ENCODE measurements around the gene OR56A1.
"Not testable (repeated sequence)": the region's sequence is repeated elsewhere in the genome, so short reads cannot be mapped to it uniquely, and the experiment has no call there.

Gene OR56A1

DNA sequence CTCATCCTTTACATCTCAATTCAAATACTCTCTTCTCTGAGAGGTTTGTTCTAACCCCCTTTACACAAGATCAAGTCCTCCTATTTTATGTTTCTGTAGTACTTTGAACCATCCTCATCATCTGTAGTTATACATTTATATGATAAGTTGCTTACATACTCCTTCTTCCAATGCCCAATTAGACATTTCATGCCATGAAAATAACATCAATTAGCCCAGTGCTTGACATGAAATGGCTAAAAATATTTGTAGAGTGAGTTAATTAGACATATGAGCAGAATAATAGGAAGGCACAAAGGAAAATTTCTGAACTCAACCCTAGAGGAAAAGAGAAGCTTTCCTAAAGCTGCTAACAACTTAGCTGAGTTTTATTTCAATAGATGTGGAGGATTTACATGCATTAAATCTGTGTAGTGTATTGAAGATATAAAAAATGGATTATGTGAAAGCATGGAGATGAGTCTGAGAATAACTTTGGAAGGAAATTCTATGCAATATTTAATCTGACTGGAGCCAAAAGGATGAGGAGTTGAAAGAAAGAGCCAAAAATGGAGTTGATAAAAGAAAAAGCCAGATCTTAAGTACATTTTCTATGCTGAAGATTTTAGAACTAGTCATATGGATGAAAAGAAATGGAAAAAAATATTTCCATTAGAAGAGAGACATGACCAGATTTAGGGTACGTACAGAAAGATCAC, at the start of gene OR56A1:
Gene OR56A1, minus strand, starts transcription at position 51 of the 698 bp plus-strand sequence. CDS start 3,066 bp downstream, outside the sequence.
- in situ Hi-C loops (cut with HindIII; ENCODE audit: low sequenced_read_pairs): no loop called here

DNA sequence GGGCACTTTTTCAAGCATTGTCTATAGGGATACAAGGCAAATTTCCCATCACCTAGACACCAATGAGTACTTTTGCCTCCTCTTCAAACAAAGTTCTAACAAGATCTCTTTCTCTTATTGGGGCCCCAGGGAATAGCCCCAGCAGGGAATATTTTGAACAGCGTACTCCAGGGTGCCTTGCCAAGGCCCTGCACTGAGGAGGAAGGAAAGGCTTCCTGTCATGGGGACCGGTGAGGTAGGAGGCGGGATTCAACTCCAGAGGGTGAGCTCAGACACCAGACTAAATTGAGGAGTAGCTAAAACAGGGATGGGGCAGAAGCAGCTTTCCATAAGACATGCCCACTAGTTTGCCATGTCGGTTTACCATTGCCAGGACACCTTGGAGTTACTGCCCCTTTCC, 48.9 kb upstream of the OR56A1 start:
- in situ Hi-C loops (cut with HindIII; ENCODE audit: low sequenced_read_pairs): no loop called here

DNA sequence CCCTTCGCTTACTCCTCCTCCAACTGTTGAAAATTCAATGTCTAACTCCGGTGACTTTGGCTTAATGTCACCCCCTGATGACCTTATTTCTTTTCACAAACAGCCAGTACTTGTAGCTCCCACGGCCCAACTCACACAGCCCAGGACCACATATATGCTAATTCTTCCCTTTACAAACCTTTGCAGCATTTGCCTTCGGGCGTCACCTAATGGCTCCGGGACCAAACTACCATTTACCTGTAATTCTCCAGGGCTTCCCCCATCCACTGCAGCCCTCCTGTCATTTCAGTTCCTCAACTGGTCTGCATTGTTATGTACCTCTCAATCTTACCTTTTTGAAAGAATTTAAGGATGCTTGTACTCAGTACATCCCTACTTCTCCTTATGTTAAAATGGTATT, 47.2 kb upstream of the OR56A1 start:
- in situ Hi-C loops (cut with HindIII; ENCODE audit: low sequenced_read_pairs): no loop called here

DNA sequence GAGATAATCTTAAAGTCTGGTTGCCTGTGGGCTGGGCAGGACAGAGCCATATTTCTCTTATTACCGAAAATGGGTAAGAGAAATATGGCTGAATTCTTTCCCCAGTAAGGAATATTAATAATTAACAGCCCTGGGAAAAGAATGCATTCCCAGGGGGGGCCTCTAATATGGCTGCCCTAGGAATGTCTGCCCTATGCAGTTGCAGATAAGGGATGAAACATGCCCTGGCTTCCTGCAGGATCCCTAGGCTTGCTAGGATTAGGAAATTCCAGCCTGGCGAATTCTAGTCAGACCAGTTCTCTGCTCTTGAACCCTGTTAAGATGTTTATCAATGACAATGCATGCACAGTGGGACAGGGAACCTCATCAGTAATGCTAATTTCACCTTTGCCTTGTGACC, 45.9 kb upstream of the OR56A1 start:
- in situ Hi-C loops (cut with HindIII; ENCODE audit: low sequenced_read_pairs): not testable (repeated sequence)

DNA sequence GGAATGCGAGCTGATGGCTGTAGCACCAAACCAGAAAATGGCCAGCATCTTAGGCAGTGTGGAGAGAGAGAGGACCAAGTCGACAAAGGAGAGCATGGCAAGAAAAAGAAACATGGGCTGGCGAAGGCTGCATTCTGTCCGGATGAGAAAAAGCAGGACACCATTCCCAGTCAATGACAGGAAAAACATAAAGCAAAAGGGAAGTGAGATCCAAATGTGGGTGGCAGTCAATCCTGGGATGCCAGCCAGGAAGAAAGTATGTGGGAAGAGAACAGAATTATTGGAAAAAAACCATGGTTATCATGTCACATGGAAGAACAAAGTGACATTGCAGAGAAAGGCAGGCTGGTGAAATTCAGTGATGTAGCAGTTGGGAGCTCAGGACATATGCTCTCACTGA, 36.9 kb upstream of the OR56A1 start:
- in situ Hi-C loops (cut with HindIII; ENCODE audit: low sequenced_read_pairs): no loop called here

- in situ Hi-C loops (cut with HindIII; ENCODE audit: low sequenced_read_pairs): no loop called here
Observed at GRCh38 chr11:6062691-6063358, 32.3 kb upstream of the OR56A1 start.

- in situ Hi-C loops (cut with HindIII; ENCODE audit: low sequenced_read_pairs): no loop called here
Observed at GRCh38 chr11:6061475-6061874, 30.9 kb upstream of the OR56A1 start.

- in situ Hi-C loops (cut with HindIII; ENCODE audit: low sequenced_read_pairs): no loop called here
Observed at GRCh38 chr11:6057452-6057851, 26.9 kb upstream of the OR56A1 start.

DNA sequence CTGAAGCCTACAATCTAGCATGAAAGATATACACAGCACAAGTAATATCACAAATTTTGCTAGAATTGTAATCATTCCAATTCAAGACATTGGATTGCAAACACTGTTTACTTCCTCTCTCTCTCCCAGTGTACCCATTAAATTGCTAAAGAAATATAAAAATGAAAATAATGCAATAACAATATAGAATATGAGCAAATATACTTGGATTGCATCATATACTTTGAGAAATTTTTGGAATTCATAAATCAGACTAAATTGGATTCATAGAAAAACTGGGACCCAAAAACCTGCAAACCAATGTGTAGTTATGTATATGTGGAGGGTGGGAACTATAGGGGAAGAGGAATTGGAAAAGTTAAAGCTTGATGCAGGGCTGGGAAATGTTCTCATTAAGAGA, 25.0 kb upstream of the OR56A1 start:
- in situ Hi-C loops (cut with HindIII; ENCODE audit: low sequenced_read_pairs): no loop called here

- in situ Hi-C loops (cut with HindIII; ENCODE audit: low sequenced_read_pairs): no loop called here
Observed at GRCh38 chr11:6052374-6052773, 21.8 kb upstream of the OR56A1 start.

DNA sequence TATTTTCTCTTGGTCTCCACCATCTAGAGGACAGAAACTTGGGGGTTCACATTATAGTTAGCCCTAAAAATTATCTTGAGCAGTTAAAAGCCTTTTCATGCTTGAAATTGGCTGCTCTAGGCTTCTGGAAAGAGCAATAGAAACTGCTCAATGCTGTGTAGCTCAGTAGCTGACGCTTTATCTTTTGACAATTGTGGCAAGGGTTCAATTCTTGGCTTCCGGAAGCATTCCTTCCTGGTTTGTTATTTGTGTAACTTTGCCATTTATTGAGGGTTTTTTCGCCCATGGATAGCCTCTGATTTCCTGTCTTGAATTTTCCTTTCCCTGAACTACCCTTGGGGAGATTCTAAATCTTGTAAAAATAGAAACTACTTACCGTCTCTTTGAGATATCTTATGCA, 10.3 kb upstream of the OR56A1 start:
- in situ Hi-C loops (cut with HindIII; ENCODE audit: low sequenced_read_pairs): loop anchor here (5.0 kb wide), 2 partner anchors 39 to 71 kb away; no protein-coding TSS in a partner anchor

DNA sequence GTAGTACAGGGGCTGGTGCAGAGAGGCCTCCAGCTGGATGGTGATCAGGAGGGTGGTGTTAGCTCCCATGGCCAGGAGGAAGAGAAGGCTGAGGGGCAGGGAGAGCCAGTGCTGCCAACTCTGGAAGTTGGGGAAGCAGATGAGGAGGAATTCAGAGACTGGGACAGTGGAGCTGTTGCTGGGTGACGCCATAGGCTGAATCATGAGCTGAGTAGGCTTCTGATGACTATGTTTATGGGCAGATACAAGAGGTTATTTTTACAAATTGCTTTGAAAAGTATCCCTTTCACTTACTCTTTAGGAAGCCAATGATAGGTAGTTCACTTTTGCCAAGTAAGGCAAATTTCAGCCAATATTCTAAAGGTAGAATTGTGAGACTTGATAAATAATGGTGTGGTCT, 3.1 kb downstream of the OR56A1 start:
- in situ Hi-C loops (cut with HindIII; ENCODE audit: low sequenced_read_pairs): no loop called here

DNA sequence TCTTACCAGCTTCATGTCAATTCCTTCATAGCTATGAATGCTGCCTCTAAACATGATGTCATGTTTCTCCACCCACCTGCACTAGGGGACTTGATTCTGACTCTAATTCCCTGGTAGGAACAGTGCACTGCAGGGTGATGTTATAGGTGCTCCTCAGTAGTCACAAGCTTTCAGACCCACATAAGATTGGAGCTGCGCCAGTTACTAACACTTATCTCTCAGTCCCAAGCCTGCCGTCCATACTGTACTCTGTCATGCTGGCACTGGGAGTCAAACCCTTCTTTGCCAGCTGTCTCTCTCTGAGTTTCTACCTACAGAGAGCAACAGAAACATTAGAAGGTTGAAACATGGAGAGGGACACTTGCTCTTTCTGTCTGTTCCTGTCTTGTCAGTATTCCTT, 5.5 kb downstream of the OR56A1 start:
- in situ Hi-C loops (cut with HindIII; ENCODE audit: low sequenced_read_pairs): no loop called here

GRCh38 chr11:6022956-6023355, 7.6 kb downstream of the OR56A1 start:
- in situ Hi-C loops (cut with HindIII; ENCODE audit: low sequenced_read_pairs): no loop called here

DNA sequence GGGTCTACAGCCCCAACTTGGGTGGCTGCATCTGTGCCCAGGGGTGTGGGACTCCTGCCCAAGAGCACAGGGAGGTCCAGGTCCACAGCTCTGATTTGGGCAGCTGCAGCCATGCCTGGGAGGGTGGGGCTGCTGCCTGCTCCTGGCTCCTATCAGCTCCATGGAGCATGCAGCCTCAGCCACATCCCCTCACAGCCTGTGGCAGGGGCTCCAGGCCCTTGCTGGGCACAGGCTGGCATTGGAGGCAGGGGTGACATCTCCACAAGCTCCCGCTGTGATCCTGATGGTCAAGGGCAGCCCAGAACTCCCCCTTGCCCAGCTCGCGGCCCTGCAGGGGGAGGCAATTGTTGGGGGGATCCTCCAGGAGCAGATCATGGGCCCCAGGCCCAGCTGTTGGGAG, 17.5 kb downstream of the OR56A1 start:
- in situ Hi-C loops (cut with HindIII; ENCODE audit: low sequenced_read_pairs): no loop called here

- in situ Hi-C loops (cut with HindIII; ENCODE audit: low sequenced_read_pairs): no loop called here
Observed at GRCh38 chr11:6012035-6012668, 18.4 kb downstream of the OR56A1 start.

DNA sequence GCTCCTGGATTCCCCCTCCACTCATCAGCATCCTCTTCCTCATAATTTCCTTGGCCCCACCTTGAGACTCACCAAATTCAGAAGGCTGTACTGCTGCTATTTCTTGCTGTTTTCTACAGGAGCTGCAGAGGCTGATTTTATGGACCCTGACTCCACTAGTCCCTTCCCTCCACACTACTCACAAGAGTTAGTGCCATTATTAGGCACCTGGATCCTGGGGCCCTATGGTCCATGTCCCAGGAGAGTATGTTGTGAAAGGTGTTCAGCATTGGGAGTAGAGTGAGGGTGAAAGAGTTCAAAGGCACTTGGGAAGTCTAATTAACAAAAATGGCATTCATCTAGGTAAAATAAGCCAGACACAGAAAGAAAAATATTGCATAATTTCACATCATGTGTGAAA, 23.7 kb downstream of the OR56A1 start, which contains the start of gene OR56A4:
Gene OR56A4, minus strand, starts transcription at position 101 of the 400 bp plus-strand sequence. CDS start 3,954 bp downstream, outside the sequence.
- in situ Hi-C loops (cut with HindIII; ENCODE audit: low sequenced_read_pairs): no loop called here

DNA sequence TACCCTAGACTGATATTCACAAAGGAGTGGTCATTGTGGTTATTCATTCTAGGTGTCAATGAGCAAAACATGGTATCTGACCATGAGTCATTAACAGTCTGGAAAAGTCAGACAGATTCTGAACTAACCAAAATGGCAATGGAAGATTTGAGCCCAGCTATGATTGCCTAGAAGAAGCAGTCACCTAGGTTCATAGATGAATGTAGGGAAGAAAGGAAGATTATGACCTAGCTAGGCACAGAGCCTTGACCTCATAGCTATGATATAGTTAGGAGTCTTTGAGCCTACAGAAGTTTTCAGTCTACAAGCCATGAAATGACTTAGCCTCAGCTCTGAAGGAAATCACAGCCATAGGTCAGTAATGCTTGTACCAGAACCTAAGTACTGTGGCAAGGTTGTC, 24.2 kb downstream of the OR56A1 start:
- in situ Hi-C loops (cut with HindIII; ENCODE audit: low sequenced_read_pairs): no loop called here

GRCh38 chr11:6002202-6002699, 28.3 kb downstream of the OR56A1 start:
- in situ Hi-C loops (cut with HindIII; ENCODE audit: low sequenced_read_pairs): loop anchor here (5.0 kb wide), 1 partner anchor 40 kb away; no protein-coding TSS in a partner anchor

- in situ Hi-C loops (cut with HindIII; ENCODE audit: low sequenced_read_pairs): no loop called here
Observed at GRCh38 chr11:5994791-5995190, 35.8 kb downstream of the OR56A1 start.

DNA sequence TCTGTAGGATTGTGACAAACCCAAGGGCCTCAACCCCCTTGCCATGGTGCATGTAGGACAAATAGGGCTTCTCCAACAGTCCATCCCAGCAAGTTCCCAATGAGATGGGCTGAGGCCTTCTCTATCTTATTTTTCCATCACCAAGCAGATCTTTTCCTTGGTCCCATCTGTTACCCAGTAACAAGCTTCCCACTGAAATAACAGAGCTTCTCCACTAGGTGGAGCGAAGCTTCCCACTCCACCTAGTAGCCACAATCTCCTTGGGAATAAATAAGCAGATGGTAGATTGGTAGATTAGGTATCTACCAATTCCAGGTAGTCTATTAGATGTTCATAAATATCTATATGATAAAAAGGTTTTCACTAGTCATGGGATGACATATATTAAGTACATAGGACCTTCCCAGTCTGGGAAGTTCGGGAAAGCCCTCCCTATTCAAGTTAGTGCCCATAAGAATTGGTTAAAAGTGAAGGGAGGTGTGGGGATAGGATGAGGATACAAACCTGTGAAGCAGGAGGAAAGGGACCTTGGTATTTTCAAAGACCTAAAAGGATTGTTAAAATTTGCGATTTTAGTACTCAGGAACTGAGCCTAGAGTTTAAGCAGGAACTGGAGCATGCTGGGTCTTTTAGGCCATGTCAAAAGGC, 37.8 kb downstream of the OR56A1 start:
- in situ Hi-C loops (cut with HindIII; ENCODE audit: low sequenced_read_pairs): no loop called here

All from endothelial cell of hepatic sinusoid (primary cell).